HUES6 (cell line): ENCODE results near the gene DHX9.

Experiments
- H3K27ac ChIP-seq: 2 replicates; pipeline ENCODE4 v1.7.0; 2013; ENCODE audit warnings: low read depth, mild to moderate bottlenecking, low read length, inconsistent platforms
- H3K27me3 ChIP-seq: 2 replicates; pipeline ENCODE4 v1.6.1; 2013; ENCODE audit warnings: low read length; ENCODE audit not compliant: control insufficient read depth, insufficient read depth
- H3K36me3 ChIP-seq: 2 replicates; pipeline ENCODE4 v1.6.1; 2013; ENCODE audit warnings: low read length; ENCODE audit not compliant: control insufficient read depth, insufficient read depth
- H3K4me1 ChIP-seq: 2 replicates; pipeline ENCODE4 v1.6.1; 2013; ENCODE audit warnings: low read length; ENCODE audit not compliant: control insufficient read depth, insufficient read depth
- H3K4me3 ChIP-seq: 2 replicates; pipeline ENCODE4 v1.5.1; 2013; ENCODE audit warnings: low read depth, low read length
- H3K9ac ChIP-seq: one replicate; pipeline ENCODE4 v1.6.1; 2013; ENCODE audit warnings: mild to moderate bottlenecking, low read length
- H3K9me3 ChIP-seq: 2 replicates; pipeline ENCODE4 v1.6.1; 2013; ENCODE audit warnings: low read depth, low read length; ENCODE audit not compliant: control insufficient read depth, insufficient read depth

The DHX9 gene

DNA sequence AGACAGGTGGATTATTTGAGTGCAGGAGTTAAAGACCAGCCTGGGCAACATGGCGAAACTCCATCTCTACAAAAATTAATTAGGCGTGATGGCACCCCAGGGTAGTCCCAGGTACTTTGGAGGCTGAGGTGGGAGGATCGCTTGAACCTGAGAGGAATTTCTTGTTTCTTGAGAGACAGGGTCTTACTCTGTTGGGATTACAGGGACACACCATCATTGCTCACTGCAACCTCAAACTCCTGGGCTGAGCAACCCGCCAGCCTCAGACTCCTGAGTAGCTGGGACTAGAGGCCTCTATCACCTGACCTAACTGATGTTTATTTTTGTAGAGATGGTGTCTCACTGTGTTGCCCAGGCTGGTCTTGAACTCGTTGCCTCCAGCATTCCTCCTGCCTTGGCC, 24.8 kb downstream of the DHX9 start:
- no peaks in the 10 kb centered on the region for H3K27me3 ChIP-seq
- H3K27ac ChIP-seq: no peak overlapping the region
- no peaks in the 10 kb centered on the region for H3K9me3 ChIP-seq
- H3K4me1 ChIP-seq: no peaks in the 10 kb centered on the region
- H3K4me3 ChIP-seq: no peak overlapping the region
- no peak overlapping the region for H3K9ac ChIP-seq
- peaks cover 100% of the 10 kb centered on the region for H3K36me3 ChIP-seq

DNA sequence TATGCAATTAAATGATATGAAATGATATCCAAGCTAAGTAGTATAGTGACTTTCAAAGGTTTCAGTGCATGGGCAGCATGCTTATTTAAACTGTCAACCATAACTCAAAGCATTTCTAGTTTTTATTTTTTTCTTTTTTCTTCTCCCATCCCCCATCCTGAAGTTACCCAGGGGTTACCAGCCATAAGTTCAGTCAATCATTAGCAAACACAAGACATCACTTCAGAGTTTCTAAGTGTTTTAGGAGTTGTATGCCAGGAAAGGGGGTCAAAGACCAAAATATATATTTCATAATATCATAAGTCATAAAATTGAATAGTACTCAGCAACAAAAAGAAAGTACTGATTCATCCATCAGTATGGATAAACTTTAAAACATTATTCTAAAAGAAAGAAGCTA, 28.7 kb downstream of the DHX9 start:
- no peaks in the 10 kb centered on the region for H3K4me1 ChIP-seq
- no peaks in the 10 kb centered on the region for H3K9me3 ChIP-seq
- no peak overlapping the region for H3K4me3 ChIP-seq
- H3K27ac ChIP-seq: no peak overlapping the region
- H3K9ac ChIP-seq: no peak overlapping the region
- H3K36me3 ChIP-seq: peaks cover 100% of the 10 kb centered on the region
- no peaks in the 10 kb centered on the region for H3K27me3 ChIP-seq

DNA sequence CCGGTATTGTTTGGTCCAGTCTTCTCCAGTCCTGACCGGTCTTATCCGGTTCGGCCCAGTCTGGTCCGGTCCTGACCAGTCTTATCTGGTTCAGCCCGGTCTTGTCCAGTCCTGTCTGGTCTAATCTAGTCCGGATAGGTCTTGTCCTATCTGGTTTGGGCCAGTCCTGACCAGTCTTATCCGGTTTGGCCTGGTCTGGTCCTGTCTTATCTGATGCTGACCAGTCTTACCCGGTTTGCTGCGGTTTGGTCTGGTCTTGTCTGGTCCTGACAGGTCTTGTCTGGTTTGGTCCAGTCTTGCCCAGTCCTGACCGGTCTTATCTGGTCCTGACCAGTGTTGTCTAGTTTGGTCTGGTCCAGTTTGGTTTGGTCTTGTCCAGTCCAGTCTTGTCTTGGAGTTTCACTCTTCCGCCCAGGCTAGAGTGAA, 30.1 kb downstream of the DHX9 start:
- no peak overlapping the region for H3K4me3 ChIP-seq
- peak overlapping the region; percentile 44 for H3K9ac ChIP-seq
- no peaks in the 10 kb centered on the region for H3K4me1 ChIP-seq
- H3K27ac ChIP-seq: peak overlapping the region; percentile 87
- peaks cover 100% of the 10 kb centered on the region for H3K36me3 ChIP-seq
- H3K27me3 ChIP-seq: no peaks in the 10 kb centered on the region
- no peaks in the 10 kb centered on the region for H3K9me3 ChIP-seq

DNA sequence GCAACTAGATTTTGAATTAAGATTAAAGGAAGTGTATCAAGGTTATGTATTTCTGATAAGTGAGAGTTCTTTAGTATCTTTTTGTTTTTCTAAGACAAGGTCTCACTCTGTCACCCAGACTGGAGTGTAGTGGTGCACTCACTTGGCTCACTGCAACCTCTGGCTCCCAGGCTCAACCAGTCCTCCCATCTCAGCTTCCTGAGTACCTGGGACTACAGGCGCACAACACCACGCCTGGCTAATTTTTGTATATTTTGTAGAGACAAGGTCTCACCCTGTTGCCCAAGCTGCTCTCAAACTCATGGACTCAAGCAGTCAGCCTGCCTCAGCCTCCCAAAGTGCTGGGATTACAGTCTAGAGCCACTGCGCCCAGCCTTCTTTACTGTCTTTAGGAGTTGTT, 33.7 kb downstream of the DHX9 start:
- H3K4me3 ChIP-seq: no peak overlapping the region
- H3K36me3 ChIP-seq: peaks cover 100% of the 10 kb centered on the region
- H3K9me3 ChIP-seq: no peaks in the 10 kb centered on the region
- H3K27ac ChIP-seq: no peak overlapping the region
- H3K4me1 ChIP-seq: no peaks in the 10 kb centered on the region
- no peaks in the 10 kb centered on the region for H3K27me3 ChIP-seq
- no peak overlapping the region for H3K9ac ChIP-seq

DNA sequence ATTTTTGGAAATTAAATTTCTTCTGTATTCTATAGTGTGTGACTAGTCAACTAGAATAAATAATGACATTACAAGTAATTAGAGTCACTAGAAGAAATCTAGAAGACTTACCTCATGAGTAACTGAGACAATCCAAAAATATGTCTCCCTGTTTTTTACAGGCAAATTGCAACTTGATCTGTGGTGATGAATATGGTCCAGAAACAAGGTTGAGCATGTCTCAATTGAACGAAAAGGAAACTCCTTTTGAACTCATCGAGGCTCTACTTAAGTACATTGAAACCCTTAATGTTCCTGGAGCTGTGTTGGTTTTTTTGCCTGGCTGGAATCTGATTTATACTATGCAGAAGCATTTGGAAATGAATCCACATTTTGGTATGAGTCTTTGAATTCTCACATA, 36.7 kb downstream of the DHX9 start:
- H3K36me3 ChIP-seq: peaks cover 100% of the 10 kb centered on the region
- H3K4me1 ChIP-seq: no peaks in the 10 kb centered on the region
- H3K4me3 ChIP-seq: no peak overlapping the region
- no peaks in the 10 kb centered on the region for H3K9me3 ChIP-seq
- no peak overlapping the region for H3K27ac ChIP-seq
- no peaks in the 10 kb centered on the region for H3K27me3 ChIP-seq
- H3K9ac ChIP-seq: no peak overlapping the region

DNA sequence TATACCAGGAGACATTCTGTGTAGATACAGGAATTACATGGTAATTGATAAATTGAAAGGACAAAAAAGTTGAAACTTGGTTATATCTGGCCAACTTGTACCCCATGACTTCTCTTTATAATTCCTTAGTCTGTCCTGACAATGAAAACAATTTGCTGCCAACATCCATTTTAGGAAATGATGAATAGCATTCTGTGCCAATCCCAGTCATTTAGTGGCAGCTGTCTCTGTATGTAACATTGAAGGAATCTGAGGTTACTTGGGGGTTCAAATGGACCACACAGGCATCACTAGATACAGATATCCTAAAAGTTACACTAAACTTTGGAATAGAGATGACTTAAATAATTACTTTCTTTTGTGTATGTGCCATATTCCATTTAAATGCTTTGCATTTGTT, 38.2 kb downstream of the DHX9 start:
- no peaks in the 10 kb centered on the region for H3K9me3 ChIP-seq
- no peak overlapping the region for H3K27ac ChIP-seq
- no peak overlapping the region for H3K9ac ChIP-seq
- H3K36me3 ChIP-seq: peaks cover 100% of the 10 kb centered on the region
- H3K4me3 ChIP-seq: no peak overlapping the region
- no peaks in the 10 kb centered on the region for H3K27me3 ChIP-seq
- H3K4me1 ChIP-seq: no peaks in the 10 kb centered on the region

DNA sequence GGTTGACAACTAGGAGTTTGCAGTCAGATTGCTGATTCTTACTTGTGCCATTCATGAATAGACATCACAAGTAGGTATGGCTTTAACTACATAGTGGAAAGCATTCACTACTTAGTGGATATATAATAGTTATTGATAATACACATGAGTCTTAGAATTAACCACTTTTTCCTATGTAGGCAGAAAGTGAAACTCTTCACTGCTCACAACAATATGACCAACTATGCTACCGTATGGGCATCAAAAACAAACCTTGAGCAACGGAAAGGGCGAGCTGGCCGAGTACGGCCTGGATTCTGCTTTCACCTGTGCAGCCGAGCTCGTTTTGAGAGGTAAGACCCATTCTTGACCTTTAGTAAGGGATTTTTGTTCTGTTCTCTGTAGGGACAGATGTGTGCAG, 38.7 kb downstream of the DHX9 start:
- no peak overlapping the region for H3K9ac ChIP-seq
- H3K27me3 ChIP-seq: no peaks in the 10 kb centered on the region
- H3K27ac ChIP-seq: no peak overlapping the region
- H3K4me1 ChIP-seq: no peaks in the 10 kb centered on the region
- H3K36me3 ChIP-seq: peaks cover 99% of the 10 kb centered on the region
- H3K9me3 ChIP-seq: no peaks in the 10 kb centered on the region
- no peak overlapping the region for H3K4me3 ChIP-seq

DNA sequence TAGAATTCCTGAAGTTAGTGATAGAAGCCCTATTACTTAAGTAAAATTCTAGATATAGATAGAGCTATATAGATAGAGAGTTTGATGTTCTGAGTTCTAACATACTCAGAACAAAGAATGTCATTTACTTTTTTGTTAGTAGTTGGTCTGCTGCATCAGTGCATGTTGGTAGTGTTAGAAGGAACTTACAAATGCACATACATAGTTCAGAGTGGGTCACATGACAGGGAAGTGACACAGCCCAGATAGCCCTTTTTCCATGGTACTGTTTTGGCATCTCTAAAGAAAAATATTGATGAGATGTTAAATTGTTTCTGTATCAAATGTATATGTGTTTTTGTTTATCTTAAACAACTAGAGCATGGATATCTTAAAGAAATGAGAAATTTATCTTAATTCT, 45.7 kb downstream of the DHX9 start:
- H3K4me3 ChIP-seq: no peak overlapping the region
- H3K27me3 ChIP-seq: no peaks in the 10 kb centered on the region
- H3K36me3 ChIP-seq: peaks cover 91% of the 10 kb centered on the region
- no peak overlapping the region for H3K9ac ChIP-seq
- no peak overlapping the region for H3K27ac ChIP-seq
- no peaks in the 10 kb centered on the region for H3K9me3 ChIP-seq
- no peaks in the 10 kb centered on the region for H3K4me1 ChIP-seq

DNA sequence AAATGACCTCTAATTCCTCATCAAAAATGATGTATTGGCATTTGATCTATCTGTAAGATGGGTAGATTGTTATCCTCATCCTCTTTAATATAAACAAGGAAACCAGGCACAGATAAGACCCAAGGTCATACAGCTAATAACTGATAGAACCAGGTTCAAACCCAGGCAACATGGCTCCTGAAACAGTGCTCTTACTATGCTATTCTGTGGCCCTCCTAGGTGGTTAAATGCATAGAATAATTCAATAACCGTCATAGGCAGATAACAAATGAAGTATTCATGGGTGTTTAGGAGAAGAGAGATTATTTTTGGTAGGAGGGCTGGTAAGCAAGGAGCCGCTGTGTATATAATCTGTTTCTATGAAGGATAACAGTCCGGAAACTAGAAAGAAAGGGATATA, 46.4 kb downstream of the DHX9 start:
- H3K27me3 ChIP-seq: no peaks in the 10 kb centered on the region
- no peaks in the 10 kb centered on the region for H3K4me1 ChIP-seq
- no peak overlapping the region for H3K9ac ChIP-seq
- peaks cover 84% of the 10 kb centered on the region for H3K36me3 ChIP-seq
- H3K27ac ChIP-seq: no peak overlapping the region
- no peak overlapping the region for H3K4me3 ChIP-seq
- no peaks in the 10 kb centered on the region for H3K9me3 ChIP-seq

DNA sequence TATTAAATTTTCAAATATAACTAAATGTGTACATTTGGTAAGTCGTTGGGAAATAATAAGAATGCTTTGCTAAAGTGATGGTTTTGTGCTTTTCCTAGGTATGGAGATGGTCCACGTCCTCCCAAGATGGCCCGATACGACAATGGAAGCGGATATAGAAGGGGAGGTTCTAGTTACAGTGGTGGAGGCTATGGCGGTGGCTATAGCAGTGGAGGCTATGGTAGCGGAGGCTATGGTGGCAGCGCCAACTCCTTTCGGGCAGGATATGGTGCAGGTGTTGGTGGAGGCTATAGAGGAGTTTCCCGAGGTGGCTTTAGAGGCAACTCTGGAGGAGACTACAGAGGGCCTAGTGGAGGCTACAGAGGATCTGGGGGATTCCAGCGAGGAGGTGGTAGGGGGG, 47.8 kb downstream of the DHX9 start:
- Histone ChIP-seq H3K4me3 (no peak overlapping the region), H3K36me3 (peaks cover 73% of the 10 kb centered on the region), H3K9me3 (no peaks in the 10 kb centered on the region), H3K27me3 (no peaks in the 10 kb centered on the region), H3K4me1 (peaks cover 4% of the 10 kb centered on the region; the same call in 1 of the 2 replicates), H3K9ac (no peak overlapping the region), H3K27ac (no peak overlapping the region)

DNA sequence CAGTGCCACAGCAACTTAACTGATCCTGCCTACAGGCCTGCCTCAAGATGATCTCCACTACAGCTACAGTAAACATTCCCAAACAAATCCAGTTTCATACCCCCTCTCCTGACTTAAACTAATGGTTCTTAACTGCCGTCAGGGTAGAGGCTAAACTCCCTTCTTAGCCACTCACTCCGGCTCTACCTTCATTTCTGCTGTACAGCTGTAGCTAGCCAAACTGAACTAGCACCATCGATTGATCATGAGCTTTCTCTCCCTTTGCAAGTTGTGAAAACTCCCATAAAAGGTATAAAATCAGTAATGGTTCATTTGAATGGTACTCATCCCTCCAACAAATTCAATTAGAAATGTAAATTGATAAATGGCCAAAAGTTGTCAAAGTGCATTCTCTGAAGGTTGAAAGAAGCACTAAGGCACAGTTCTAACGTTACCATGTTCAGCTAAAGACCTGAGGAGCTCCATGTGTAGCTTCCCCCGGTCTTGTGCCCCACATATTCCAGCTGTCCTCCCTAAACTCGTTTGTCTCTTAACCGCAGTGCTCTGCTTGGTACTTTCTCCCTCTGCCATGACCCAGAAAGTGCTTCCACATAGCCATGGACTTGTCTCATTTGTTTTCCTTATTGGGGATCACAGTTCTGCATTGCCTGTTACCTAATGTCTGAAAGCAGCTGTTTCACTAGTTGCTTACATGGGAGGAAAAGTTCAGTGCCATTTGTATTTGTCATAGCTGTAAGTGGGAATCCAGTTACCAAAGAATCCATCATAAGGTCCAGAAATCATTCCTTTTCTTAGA, 49.8 kb downstream of the DHX9 start:
- no peak overlapping the region for H3K4me3 ChIP-seq
- H3K36me3 ChIP-seq: peaks cover 54% of the 10 kb centered on the region
- H3K9ac ChIP-seq: no peak overlapping the region
- H3K9me3 ChIP-seq: no peaks in the 10 kb centered on the region
- H3K4me1 ChIP-seq: peaks cover 4% of the 10 kb centered on the region; the same call in 1 of the 2 replicates
- H3K27ac ChIP-seq: no peak overlapping the region
- no peaks in the 10 kb centered on the region for H3K27me3 ChIP-seq
